ENCODE data around the gene TLE5. TPM values are rescaled to one million over a fixed set of nuclear protein-coding genes. Genes with fewer than 3 reads are reported as not detected.

The TLE5 gene
- polyA plus RNA-seq, 1 experiment = 317 TPM

DNA sequence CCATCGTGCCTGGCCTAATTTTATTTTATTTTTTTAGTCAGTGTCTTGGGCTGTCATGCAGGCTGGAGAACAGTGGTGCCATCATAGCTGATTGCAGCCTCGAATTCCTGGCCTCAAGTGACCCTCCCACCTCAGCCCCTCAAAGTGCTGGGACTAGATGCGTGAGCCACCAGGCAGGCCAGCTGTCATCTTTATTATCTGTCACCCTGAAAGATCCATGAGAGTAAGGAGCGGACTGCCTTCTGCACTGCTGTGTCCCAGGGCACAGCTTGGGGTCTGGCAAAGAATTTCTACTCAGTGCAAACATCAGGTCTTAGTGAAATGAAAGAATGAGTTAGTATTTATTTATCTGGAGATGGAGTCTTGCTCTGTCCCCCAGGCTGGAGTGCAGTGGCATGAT is 9.5 kb upstream of the TLE5 start:
- no peaks in the 10 kb centered on the region for H3K9me3 ChIP-seq (ENCODE audit: control insufficient read depth, insufficient read depth, low read length)
- no peak overlapping the region for H3K4me3 ChIP-seq (ENCODE audit: low read depth, low read length)
- no peak overlapping the region for H3K27ac ChIP-seq (ENCODE audit: low read depth, low read length)
- TF ChIP-seq CTCF (IDR thresholded peaks at IDR 0.05; ENCODE audit: low read depth, low read length) = no peak
- ChIA-PET POLR2A (no interaction called here), CTCF (no interaction called here)
- H3K27me3 ChIP-seq (ENCODE audit: control insufficient read depth, insufficient read depth, low read length) = no peaks in the 10 kb centered on the region
- no peak for DNase-seq (ENCODE audit: low read depth, low spot score)

DNA sequence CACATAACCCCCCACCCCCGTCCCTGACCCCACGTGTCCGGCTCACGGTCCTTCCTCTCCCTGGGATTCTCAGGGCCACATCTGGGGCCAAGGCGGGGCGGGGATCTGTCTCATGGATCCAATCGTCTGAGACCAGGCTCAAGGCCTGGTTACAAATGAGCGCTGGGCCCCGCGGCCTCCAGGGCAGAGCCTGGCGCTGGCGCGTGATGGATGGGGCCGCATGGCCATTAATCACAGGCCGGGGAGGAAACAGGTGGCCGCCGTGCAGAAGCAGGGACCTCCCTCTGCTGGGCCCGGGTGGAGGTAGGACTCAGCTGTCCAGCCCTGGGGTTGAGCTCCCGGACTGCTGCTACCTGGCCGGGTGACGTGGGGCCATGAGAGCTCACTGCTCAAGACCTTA is 5.8 kb upstream of the TLE5 start:
- no peaks in the 10 kb centered on the region for H3K27me3 ChIP-seq (ENCODE audit: control insufficient read depth, insufficient read depth, low read length)
- no peak for DNase-seq (ENCODE audit: low read depth, low spot score)
- CTCF ChIA-PET = no interaction called here
- no peaks in the 10 kb centered on the region for H3K9me3 ChIP-seq (ENCODE audit: control insufficient read depth, insufficient read depth, low read length)
- H3K4me3 ChIP-seq (ENCODE audit: low read depth, low read length) = no peak overlapping the region
- TF ChIP-seq CTCF (IDR thresholded peaks at IDR 0.05; ENCODE audit: low read depth, low read length) = no peak
- H3K27ac ChIP-seq (ENCODE audit: low read depth, low read length) = no peak overlapping the region
- POLR2A ChIA-PET = no interaction called here

DNA sequence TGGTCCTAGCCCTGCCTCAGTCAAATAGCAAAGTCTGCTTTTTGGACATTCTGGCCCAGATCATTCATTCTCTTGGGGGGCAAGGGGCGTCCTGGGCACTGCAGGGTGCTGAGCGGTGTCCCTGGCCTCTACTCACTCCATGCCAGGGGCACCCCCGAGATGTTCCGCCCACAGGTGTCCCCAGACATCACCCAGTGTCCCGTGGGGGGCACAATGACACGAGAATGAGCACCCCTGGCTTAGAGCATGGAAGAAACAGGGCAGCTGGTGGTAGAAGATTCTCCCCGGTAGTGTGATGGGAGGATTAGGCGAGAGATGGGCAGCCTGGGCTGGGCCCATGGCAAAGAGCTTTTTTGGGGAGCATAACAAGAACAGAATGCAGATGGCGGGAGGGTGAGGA is 5.3 kb upstream of the TLE5 start:
- Histone ChIP-seq H3K27ac (ENCODE audit: low read depth, low read length) (no peak overlapping the region), H3K27me3 (ENCODE audit: control insufficient read depth, insufficient read depth, low read length) (no peaks in the 10 kb centered on the region), H3K4me3 (ENCODE audit: low read depth, low read length) (no peak overlapping the region), H3K9me3 (ENCODE audit: control insufficient read depth, insufficient read depth, low read length) (no peaks in the 10 kb centered on the region)
- TF ChIP-seq CTCF (IDR thresholded peaks at IDR 0.05; ENCODE audit: low read depth, low read length) = no peak
- CTCF ChIA-PET = no interaction called here
- DNase-seq (ENCODE audit: low read depth, low spot score) = no peak
- POLR2A ChIA-PET = no interaction called here

GRCh38 chr19:3066482-3067049 is 4.3 kb upstream of the TLE5 start:
- H3K27ac ChIP-seq (ENCODE audit: low read depth, low read length) = no peak overlapping the region
- DNase-seq (ENCODE audit: low read depth, low spot score) = no peak
- H3K27me3 ChIP-seq (ENCODE audit: control insufficient read depth, insufficient read depth, low read length) = no peaks in the 10 kb centered on the region
- TF ChIP-seq CTCF (IDR thresholded peaks at IDR 0.05; ENCODE audit: low read depth, low read length) = no peak
- H3K4me3 ChIP-seq (ENCODE audit: low read depth, low read length) = no peak overlapping the region
- ChIA-PET CTCF (interaction anchor here (1.2 kb wide), 1 partner anchor 9 kb away, joined by 3 read pairs; no protein-coding TSS in a partner anchor), POLR2A (no interaction called here)
- no peaks in the 10 kb centered on the region for H3K9me3 ChIP-seq (ENCODE audit: control insufficient read depth, insufficient read depth, low read length)

DNA sequence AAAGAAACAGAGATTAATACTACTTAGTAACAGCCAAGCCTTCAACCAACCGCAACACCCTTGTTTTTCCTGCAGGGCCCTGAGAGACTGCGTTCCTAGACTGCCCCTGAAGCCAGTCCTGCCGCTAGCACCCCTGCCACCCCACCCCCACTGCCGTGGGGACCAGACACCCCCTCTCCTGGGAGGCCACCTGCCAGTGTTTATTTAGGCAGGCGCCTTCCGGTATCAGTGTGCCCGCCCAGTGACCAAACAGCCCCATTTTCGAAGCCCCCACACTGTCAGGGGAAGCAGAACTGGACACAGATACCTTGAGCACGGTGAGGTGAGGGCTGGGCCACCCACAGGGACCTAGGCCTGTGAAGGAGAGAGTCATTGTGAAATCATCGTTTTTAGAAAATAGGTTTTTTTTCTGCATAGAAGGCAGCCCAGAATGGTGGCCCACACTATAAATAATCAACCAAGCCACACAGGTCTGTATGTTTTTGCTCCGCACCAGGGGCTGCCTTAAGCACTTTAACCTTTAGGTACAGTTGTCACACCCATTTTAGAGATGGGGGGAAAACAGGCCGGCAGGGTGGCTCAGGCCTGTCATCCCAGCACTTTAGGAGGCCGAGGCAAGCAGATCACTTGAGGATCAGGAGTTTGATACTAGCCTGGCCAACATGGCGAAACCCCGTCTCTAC is 3.5 kb upstream of the TLE5 start:
- DNase-seq (ENCODE audit: low read depth, low spot score) = no peak
- POLR2A ChIA-PET = no interaction called here
- CTCF ChIA-PET = interaction anchor here (1.2 kb wide), 1 partner anchor 10 kb away, joined by 3 read pairs; no protein-coding TSS in a partner anchor
- no peak for TF ChIP-seq CTCF (IDR thresholded peaks at IDR 0.05; ENCODE audit: low read depth, low read length)
- no peaks in the 10 kb centered on the region for H3K9me3 ChIP-seq (ENCODE audit: control insufficient read depth, insufficient read depth, low read length)
- no peaks in the 10 kb centered on the region for H3K27me3 ChIP-seq (ENCODE audit: control insufficient read depth, insufficient read depth, low read length)
- H3K4me3 ChIP-seq (ENCODE audit: low read depth, low read length) = no peak overlapping the region
- no peak overlapping the region for H3K27ac ChIP-seq (ENCODE audit: low read depth, low read length)

Measured in AG04450 (cell line).